ENCODE results near the gene OR8B8.

- TF ChIP-seq, protein P1, sequence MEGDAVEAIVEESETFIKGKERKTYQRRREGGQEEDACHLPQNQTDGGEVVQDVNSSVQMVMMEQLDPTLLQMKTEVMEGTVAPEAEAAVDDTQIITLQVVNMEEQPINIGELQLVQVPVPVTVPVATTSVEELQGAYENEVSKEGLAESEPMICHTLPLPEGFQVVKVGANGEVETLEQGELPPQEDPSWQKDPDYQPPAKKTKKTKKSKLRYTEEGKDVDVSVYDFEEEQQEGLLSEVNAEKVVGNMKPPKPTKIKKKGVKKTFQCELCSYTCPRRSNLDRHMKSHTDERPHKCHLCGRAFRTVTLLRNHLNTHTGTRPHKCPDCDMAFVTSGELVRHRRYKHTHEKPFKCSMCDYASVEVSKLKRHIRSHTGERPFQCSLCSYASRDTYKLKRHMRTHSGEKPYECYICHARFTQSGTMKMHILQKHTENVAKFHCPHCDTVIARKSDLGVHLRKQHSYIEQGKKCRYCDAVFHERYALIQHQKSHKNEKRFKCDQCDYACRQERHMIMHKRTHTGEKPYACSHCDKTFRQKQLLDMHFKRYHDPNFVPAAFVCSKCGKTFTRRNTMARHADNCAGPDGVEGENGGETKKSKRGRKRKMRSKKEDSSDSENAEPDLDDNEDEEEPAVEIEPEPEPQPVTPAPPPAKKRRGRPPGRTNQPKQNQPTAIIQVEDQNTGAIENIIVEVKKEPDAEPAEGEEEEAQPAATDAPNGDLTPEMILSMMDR (IDR thresholded peaks at IDR 0.05), result no peak
- no peak for TF ChIP-seq POLR2A (IDR thresholded peaks at IDR 0.05)
These were observed 47.6 kb upstream of the OR8B8 start for GRCh38 chr11:124493016-124493655.

All from testis (tissue), 2 donors.